AG04449 (cell line): ENCODE results near the gene SIL1.
"Not testable (repeated sequence)": the region's sequence is repeated elsewhere in the genome, so short reads cannot be mapped to it uniquely, and the experiment has no call there.

Experiments
- CTCF ChIA-PET: fragments of 350-600 bp; formaldehyde crosslinking; extraction: SDS; loops from one replicate; lab custom pipeline; 2021; ENCODE audit warnings: antibody characterized with exemption; lab: Yijun Ruan, JAX
- POLR2A ChIA-PET: fragments of 400-600, 350-600 bp; formaldehyde crosslinking; extraction: SDS; loops from one replicate; lab custom pipeline; 2020; ENCODE audit warnings: antibody characterized with exemption, inconsistent platforms; lab: Yijun Ruan, JAX
- DNase-seq: peaks from one replicate; pipeline ENCODE4 v3.0.0-alpha.2; 2010; ENCODE audit warnings: low read depth, low spot score
- H3K4me3 ChIP-seq: 2 replicates; pipeline ENCODE4 v1.5.1; 2011; ENCODE audit warnings: low read depth, mild to moderate bottlenecking, control low read depth, low read length
- TF ChIP-seq, protein P1 (sequence below): IDR thresholded peaks from one replicate; pipeline ENCODE4 v1.5.1; 2011; ENCODE audit warnings: mild to moderate bottlenecking, moderate library complexity, low read length, control low read depth, inconsistent platforms; ENCODE audit not compliant: insufficient read depth; ENCODE audit errors: missing control alignments

Gene SIL1

DNA sequence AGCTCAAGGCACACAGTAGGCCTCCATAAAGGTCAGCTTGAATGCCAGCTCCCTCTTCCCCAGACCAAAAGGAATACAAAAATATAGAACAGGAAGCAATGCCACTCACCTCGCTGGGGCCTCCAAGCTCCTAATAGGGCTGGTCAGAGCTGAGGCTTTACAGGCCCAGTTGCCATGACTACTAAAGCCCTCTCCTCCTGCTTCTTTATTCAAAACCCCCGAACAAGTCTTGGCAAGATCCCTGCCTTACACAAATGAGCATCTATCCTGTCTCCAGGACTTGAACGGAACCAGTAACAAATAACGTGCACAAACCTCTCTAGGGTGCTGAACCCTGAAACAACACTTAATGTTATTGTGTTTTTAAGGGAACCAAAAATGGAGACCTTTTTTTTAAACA, 136.3 kb downstream of the SIL1 start:
- DNase-seq, result no peak
- TF ChIP-seq, protein P1, sequence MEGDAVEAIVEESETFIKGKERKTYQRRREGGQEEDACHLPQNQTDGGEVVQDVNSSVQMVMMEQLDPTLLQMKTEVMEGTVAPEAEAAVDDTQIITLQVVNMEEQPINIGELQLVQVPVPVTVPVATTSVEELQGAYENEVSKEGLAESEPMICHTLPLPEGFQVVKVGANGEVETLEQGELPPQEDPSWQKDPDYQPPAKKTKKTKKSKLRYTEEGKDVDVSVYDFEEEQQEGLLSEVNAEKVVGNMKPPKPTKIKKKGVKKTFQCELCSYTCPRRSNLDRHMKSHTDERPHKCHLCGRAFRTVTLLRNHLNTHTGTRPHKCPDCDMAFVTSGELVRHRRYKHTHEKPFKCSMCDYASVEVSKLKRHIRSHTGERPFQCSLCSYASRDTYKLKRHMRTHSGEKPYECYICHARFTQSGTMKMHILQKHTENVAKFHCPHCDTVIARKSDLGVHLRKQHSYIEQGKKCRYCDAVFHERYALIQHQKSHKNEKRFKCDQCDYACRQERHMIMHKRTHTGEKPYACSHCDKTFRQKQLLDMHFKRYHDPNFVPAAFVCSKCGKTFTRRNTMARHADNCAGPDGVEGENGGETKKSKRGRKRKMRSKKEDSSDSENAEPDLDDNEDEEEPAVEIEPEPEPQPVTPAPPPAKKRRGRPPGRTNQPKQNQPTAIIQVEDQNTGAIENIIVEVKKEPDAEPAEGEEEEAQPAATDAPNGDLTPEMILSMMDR, result no peak
- ChIA-PET POLR2A (no interaction called here), CTCF (no interaction called here)
- no peak overlapping the region for H3K4me3 ChIP-seq

DNA sequence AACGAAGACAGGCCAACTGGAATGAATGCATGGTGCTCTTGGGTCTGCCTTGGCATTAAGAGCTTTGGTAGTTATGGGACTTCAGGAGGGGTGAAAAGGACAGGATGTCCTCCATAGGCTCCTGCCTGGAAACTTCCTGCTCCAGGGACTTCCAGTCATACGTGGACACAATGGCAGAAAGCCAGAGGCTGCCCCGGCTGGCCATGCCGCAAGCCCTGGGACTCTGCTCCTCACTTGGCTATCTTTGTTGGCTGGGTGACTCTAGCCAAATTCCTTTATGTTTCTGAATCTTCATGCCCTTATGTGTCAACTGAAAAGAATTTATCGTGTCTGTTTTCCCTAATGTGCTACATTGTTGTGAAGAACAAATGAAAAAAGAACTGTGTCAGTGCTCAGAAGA, 136.9 kb downstream of the SIL1 start:
- no peak overlapping the region for H3K4me3 ChIP-seq
- POLR2A ChIA-PET, result no interaction called here
- CTCF ChIA-PET, result no interaction called here
- TF ChIP-seq, protein P1, result no peak
- DNase-seq, result peak; percentile 29

DNA sequence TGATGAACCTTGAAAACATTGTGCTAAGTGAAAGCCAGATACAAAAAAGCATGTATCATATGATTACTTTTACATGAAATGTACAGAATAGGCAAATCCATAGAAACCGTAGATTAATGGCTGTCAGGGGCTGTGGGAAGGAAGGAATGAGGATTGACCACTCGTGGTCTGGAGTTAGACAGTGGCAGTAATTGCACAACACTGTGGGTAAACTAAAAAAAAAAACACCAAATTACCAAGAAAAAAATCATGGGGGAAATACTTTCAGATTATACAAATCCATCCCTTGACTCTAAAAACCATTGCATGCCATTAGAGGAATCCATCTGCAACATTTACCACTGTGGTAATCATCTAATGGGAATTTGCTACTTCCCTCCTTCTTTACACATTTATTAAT, 140.0 kb downstream of the SIL1 start:
- H3K4me3 ChIP-seq, result no peak overlapping the region
- TF ChIP-seq, protein P1, result no peak
- DNase-seq, result peak; percentile 34
- POLR2A ChIA-PET, result no interaction called here
- CTCF ChIA-PET, result no interaction called here

DNA sequence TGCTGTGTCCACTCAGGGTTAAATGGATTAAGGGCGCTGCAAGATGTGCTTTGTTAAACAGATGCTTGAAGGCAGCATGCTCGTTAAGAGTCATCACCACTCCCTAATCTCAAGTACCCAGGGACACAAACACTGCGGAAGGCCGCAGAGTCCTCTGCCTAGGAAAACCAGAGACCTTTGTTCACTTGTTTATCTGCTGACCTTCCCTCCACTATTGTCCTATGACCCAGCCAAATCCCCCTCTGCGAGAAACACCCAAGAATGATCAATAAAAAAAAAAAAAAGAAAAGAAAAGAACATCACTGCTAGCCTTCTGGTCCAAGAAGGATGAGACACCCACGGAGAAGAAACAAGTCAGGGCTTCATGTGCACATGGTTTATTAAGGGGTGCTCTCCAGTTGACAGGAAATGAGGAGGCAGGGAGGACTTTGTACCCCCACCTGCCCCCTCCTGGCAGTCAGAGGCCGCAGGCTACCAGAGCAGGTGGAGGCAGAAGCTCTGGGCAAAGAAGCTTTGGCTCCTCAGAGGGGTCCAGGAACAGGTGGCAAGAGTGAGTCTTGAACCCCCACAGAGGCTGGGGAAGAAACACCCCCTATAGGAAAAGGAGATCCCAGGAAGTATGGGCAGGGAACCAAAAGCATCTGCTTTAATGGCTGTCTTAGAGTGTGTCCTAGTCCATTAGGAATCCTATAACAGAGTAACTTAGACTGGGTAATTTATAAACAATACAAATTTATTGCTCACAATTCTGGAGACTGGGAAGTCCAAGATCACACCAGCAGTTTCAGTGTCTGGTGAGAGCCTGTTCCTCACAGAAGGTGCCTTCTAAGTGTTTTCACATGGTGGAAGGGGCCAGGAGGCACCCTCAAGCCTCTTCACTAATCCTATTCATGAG, 140.9 kb downstream of the SIL1 start:
- H3K4me3 ChIP-seq, DNase-seq, CTCF ChIA-PET, POLR2A ChIA-PET: not testable (repeated sequence)

DNA sequence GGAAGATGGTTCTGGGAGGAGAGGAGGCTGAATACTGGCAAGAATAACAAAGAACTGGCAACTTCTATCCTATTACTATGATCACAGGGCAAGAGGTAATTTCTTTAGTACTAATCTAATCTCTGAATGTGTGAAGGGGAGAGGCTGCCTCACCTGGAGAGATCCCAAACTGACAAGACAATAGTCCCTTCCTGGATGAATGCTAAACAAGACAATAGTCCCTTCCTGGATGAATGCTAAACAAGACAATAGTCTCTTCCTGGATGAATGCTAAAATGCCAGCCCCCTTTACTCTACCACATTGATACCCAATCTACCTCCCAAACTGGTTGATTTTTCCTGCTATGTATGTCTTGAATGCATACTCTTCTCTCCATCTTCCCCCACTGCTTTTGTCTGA, 145.2 kb downstream of the SIL1 start:
- POLR2A ChIA-PET, result no interaction called here

DNA sequence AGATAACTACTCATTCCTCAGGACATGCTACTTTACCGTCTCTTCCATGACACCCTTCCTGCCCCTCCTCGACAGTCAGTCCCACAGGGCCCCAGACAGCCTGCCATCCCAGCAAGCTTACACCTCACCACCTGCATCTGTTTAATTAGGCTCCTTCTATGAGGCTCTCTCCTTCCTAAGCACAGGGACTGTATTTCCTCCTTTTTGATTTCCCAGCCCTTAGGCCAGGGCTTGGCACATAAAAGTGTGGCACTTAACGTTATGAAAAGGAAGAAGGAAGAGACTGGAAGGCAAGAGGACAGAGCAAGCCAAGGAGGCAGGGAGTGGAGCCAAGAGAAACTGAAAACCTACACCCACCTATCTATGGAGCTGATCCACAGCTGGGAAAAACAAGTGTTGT, 146.8 kb downstream of the SIL1 start:
- no peak for DNase-seq
- CTCF ChIA-PET, result interaction anchor here (0.6 kb wide), 1 partner anchor 406 kb away, joined by 3 read pairs; no protein-coding TSS in a partner anchor
- TF ChIP-seq, protein P1, result no peak
- POLR2A ChIA-PET, result no interaction called here
- no peak overlapping the region for H3K4me3 ChIP-seq

More for the DNA sequence above, 145.2 kb downstream of the SIL1 start:
- CTCF ChIA-PET, result no interaction called here
- no peak overlapping the region for H3K4me3 ChIP-seq
- no peak for DNase-seq
- TF ChIP-seq, protein P1, result no peak
